ENCODE data around the gene ZSCAN20. TPM values are rescaled to one million over a fixed set of nuclear protein-coding genes. Genes with fewer than 3 reads are reported as not detected.

Gene ZSCAN20
- total RNA-seq, 4 donors from 2014 or later = 2.1 to 6.1 (median 4.0) TPM

DNA sequence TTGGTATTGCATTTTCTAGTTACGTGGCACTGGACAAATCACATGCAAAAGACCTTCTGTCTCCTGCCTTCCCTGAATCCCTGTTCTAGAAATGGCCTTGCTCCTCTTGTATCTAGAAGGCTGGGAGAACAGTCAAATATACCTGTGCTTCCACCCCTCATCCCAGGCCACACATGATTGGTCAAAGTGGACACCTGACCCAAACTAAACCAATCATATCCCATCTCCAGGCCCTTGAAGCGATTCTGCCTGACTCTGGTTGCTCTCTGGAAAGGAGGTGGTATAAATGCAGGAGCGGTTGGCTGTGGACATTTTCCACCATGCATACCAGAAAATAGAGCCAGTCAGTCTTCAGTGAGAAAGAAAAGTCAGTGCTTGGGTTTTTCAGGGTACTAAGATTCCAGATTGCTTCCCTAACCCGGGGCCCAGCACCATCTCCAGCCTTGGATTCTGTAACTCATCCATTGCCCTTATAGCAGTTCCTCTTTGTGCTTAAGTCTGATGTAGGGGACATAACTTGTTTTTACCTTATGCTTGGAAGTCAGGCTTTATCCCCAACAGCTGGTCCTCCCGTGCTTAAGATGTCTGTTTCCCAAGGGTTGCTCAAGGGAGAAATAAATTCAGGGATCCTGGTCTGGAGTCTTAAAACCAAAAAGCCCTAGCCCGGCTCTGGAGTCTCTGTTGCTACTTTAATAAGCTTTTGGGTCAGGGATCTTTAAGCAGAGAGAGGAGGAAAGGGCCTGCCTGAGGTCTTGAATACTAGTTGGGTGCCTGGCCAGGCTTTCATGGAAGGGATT is 33.9 kb upstream of the ZSCAN20 start:
- no peaks in the 10 kb centered on the region for H3K36me3 ChIP-seq
- no peak overlapping the region for H3K4me3 ChIP-seq
- 81 to 95% methylated on average over 5 to 6 of the region's 6 CpGs for WGBS, 2 donors
- no peak for DNase-seq
- H3K27ac ChIP-seq = no peak overlapping the region
- H3K9me3 ChIP-seq = no peaks in the 10 kb centered on the region
- intact Hi-C loops (cut with DNase I) = no loop called here
- no peaks in the 10 kb centered on the region for H3K27me3 ChIP-seq
- no peak for TF ChIP-seq POLR2A (IDR thresholded peaks at IDR 0.05)
- peaks cover 10 to 37% (median 14%) of the 10 kb centered on the region in 3 donors for H3K4me1 ChIP-seq

DNA sequence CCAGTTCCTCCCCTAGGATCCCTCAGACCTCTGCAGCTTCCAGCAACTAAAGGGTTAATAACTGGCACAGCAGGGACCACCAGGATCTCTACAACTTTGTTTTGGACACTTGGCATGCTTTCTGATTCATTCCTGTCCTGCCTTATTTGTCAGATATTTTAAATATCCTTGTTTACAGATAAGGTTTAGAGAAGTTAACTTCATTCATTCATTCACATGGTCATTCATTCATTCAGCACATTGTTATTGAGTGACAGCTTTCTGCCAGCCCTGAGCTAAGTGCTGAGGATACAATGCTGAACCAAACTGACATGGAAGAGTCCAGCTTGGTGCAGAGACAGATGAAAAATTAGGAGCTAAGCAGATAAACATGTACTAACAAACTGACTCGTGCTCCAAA is 32.8 kb upstream of the ZSCAN20 start:
- peak overlapping the region in 3 of 4 donors; percentile 57 to 70 (median 59) for H3K27ac ChIP-seq
- H3K27me3 ChIP-seq = no peaks in the 10 kb centered on the region
- TF ChIP-seq, protein P1, sequence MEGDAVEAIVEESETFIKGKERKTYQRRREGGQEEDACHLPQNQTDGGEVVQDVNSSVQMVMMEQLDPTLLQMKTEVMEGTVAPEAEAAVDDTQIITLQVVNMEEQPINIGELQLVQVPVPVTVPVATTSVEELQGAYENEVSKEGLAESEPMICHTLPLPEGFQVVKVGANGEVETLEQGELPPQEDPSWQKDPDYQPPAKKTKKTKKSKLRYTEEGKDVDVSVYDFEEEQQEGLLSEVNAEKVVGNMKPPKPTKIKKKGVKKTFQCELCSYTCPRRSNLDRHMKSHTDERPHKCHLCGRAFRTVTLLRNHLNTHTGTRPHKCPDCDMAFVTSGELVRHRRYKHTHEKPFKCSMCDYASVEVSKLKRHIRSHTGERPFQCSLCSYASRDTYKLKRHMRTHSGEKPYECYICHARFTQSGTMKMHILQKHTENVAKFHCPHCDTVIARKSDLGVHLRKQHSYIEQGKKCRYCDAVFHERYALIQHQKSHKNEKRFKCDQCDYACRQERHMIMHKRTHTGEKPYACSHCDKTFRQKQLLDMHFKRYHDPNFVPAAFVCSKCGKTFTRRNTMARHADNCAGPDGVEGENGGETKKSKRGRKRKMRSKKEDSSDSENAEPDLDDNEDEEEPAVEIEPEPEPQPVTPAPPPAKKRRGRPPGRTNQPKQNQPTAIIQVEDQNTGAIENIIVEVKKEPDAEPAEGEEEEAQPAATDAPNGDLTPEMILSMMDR (IDR thresholded peaks at IDR 0.05) = no peak
- no peak for TF ChIP-seq POLR2A (IDR thresholded peaks at IDR 0.05)
- intact Hi-C loops (cut with DNase I) = no loop called here
- no peak for DNase-seq
- H3K36me3 ChIP-seq = no peaks in the 10 kb centered on the region
- H3K4me3 ChIP-seq = no peak overlapping the region
- WGBS, 2 donors = 13 to 18% methylated on average over 1 of the region's 1 CpG
- no peaks in the 10 kb centered on the region for H3K9me3 ChIP-seq
- peaks cover 4 to 26% (median 5%) of the 10 kb centered on the region in 3 donors for H3K4me1 ChIP-seq

DNA sequence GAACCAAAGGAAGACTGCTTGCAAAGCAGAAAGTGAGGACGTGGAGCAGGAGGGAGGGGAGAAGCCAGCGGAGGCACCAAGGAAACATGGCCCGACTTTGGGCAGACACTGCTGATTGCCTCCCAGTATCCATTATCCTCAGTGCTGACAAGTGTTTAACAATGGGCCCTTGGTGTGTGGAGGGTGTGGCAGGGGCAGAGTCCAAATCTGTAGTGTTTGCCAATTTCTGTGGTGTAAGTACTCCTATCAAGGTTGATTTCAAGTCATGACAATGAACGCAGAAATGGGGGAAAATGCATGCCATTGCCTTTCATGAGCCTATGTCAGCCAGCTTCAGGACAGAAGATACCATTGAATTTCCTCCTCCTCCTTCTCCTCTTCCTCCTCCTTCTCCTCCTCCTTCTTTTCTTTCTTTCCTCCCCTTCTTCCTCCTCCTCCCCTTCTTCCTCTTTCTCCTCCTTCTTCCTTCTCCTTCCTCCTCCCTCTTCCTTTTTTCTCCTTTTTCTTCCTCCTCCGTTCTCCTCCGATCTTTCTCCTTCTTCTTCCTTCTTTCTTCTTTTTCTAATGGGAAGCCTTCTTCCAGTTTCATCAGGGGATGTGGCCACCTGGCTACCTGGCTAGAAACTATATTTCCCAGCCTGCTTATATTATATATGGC is 31.2 kb upstream of the ZSCAN20 start:
- Histone ChIP-seq H3K36me3 (no peaks in the 10 kb centered on the region), H3K27me3 (no peaks in the 10 kb centered on the region), H3K27ac (no peak overlapping the region), H3K4me1 (peaks cover 4 to 23% (median 5%) of the 10 kb centered on the region in 3 donors), H3K9me3 (no peaks in the 10 kb centered on the region), H3K4me3 (no peak overlapping the region)
- intact Hi-C loops (cut with DNase I) = no loop called here
- TF ChIP-seq POLR2A (IDR thresholded peaks at IDR 0.05) = no peak
- TF ChIP-seq, protein P1 (IDR thresholded peaks at IDR 0.05) = no peak
- no peak for DNase-seq
- WGBS, 2 donors = 55 to 64% methylated on average over 6 of the region's 6 CpGs

DNA sequence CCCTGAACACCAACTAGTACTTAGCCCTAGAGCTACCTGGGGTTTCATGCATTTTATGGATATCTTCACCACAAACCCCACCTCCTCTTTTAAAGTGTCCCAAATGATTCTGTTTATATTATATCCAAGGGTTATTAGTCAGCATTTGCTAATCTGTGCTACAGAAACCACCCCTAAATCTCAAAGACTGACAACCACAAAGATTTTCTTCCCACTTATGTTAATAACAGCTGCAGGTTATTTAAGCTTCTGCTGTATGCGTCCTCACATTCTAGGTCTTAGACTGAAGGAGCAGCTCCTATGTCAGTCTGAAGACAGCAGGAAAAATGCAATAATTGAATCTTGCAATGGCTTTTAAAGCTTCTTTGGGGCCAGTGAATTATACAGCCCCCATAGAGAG is 30.3 kb upstream of the ZSCAN20 start:
- H3K27me3 ChIP-seq = no peaks in the 10 kb centered on the region
- H3K4me3 ChIP-seq = no peak overlapping the region
- H3K27ac ChIP-seq = no peak overlapping the region
- DNase-seq = no peak
- TF ChIP-seq, protein P1 (IDR thresholded peaks at IDR 0.05) = no peak
- no peak for TF ChIP-seq POLR2A (IDR thresholded peaks at IDR 0.05)
- intact Hi-C loops (cut with DNase I) = no loop called here
- H3K36me3 ChIP-seq = no peaks in the 10 kb centered on the region
- H3K4me1 ChIP-seq = peaks cover 4 to 23% (median 5%) of the 10 kb centered on the region in 3 donors
- no peaks in the 10 kb centered on the region for H3K9me3 ChIP-seq
- WGBS, 2 donors = 50 to 77% methylated on average over 1 of the region's 1 CpG

DNA sequence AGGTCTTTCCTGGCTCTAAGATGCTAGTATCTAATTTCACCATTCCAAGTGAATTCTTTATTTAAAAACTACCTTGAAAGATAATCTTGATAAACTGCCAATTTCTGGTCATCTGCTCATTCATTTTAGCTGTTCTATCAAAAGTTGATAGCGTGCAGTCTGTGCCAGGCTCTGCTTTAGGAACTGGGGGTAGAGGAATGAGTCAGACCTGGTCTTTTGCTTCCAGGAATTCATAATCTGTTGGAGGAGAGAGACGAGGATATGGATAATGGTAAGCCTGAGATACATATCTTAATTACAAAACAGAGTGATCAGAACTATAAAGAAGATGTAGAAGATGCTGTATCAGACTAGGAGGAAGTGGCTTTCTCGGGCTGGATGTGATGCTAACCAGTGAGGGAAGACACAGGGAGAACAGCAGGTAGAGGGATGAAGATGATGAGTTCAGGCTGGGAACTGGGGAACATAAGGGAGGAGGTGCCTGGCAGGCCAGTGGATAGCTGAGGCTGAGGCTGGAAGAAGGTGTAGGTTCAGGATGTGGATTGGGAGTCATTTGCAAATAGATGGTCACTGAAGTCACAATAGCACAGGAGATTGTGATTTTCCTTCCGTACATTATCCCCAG is 29.3 kb upstream of the ZSCAN20 start:
- Histone ChIP-seq H3K4me3 (no peak overlapping the region), H3K27ac (no peak overlapping the region), H3K27me3 (no peaks in the 10 kb centered on the region), H3K9me3 (no peaks in the 10 kb centered on the region), H3K36me3 (no peaks in the 10 kb centered on the region), H3K4me1 (peaks cover 4 to 23% (median 5%) of the 10 kb centered on the region in 3 donors)
- intact Hi-C loops (cut with DNase I) = no loop called here
- 45 to 49% methylated on average over 3 to 4 of the region's 4 CpGs for WGBS, 2 donors
- no peak for DNase-seq
- TF ChIP-seq, protein P1 (IDR thresholded peaks at IDR 0.05) = no peak
- no peak for TF ChIP-seq POLR2A (IDR thresholded peaks at IDR 0.05)
